Measurements from ENCODE around the gene C10orf90. TPM values are rescaled to one million over a fixed set of nuclear protein-coding genes. Genes with fewer than 3 reads are reported as not detected.

C10orf90 gene
- total RNA-seq, 1 donor from 2014 or later = not detected

- intact Hi-C loops (cut with DNase I) = no loop called here
Measured at GRCh38 chr10:126376956-126377355, 293.5 kb downstream of the C10orf90 start.

GRCh38 chr10:126375926-126376554 is 294.5 kb downstream of the C10orf90 start:
- intact Hi-C loops (cut with DNase I) = no loop called here
- no peak for DNase-seq
- Histone ChIP-seq H3K4me3 (no peak overlapping the region), H3K4me1 (no peaks in the 10 kb centered on the region), H3K27ac (no peak overlapping the region), H3K27me3 (no peaks in the 10 kb centered on the region), H3K9me3 (no peaks in the 10 kb centered on the region), H3K36me3 (no peaks in the 10 kb centered on the region)
- ATAC-seq = no peak
- no peak for TF ChIP-seq CTCF (IDR thresholded peaks at IDR 0.05)

More at GRCh38 chr10:126376956-126377355, 293.5 kb downstream of the C10orf90 start:
- Histone ChIP-seq H3K9me3 (no peaks in the 10 kb centered on the region), H3K4me1 (no peaks in the 10 kb centered on the region), H3K36me3 (no peaks in the 10 kb centered on the region), H3K4me3 (no peak overlapping the region), H3K27ac (no peak overlapping the region), H3K27me3 (no peaks in the 10 kb centered on the region)
- ATAC-seq (no peak), DNase-seq (no peak)
- no peak for TF ChIP-seq CTCF (IDR thresholded peaks at IDR 0.05)

GRCh38 chr10:126375299-126375698 is 295.2 kb downstream of the C10orf90 start:
- no peaks in the 10 kb centered on the region for H3K4me1 ChIP-seq
- intact Hi-C loops (cut with DNase I) = no loop called here

More at GRCh38 chr10:126375299-126375698, 295.2 kb downstream of the C10orf90 start:
- ATAC-seq (no peak), DNase-seq (no peak)
- Histone ChIP-seq H3K9me3 (no peaks in the 10 kb centered on the region), H3K4me3 (no peak overlapping the region), H3K27me3 (no peaks in the 10 kb centered on the region), H3K27ac (no peak overlapping the region), H3K36me3 (no peaks in the 10 kb centered on the region)
- no peak for TF ChIP-seq CTCF (IDR thresholded peaks at IDR 0.05)

Other genes starting within 250 kb of the C10orf90 start
- gene DOCK1, start 234.7 kb upstream of the C10orf90 start, total RNA-seq = 46.4 TPM